ENCODE results near the gene SPTBN1. TPM values are rescaled to one million over a fixed set of nuclear protein-coding genes. Genes with fewer than 3 reads are reported as not detected.
"Not testable (repeated sequence)": the region's sequence is repeated elsewhere in the genome, so short reads cannot be mapped to it uniquely, and the experiment has no call there.

SPTBN1 gene
- total RNA-seq, 2 donors from 2014 or later: 117 to 135 TPM

DNA sequence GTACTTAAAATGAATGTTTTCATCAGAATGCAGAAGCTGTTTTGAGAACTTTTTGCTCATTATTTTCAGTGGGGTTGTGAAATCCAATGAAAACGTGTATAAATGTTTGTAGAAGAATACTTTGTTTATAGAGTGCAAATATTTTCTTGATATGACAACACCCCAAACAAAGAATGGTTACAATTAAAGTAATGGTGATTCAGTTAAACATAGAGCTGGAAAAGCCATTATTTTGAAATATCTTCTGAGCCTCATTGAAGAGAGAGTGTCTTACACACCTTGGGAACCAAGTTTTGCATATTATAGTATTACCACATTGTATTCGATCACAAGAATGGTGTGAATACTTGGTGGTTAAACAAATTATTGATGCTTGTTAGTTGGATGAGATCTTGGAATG is 48.7 kb downstream of the SPTBN1 start:
- no peak for DNase-seq (ENCODE audit: low spot score in 2 of 2)
- Mint-ChIP-seq H3K9me3 (no peaks in the 10 kb centered on the region), H3K36me3 (no peaks in the 10 kb centered on the region), H3K27ac (no peak overlapping the region)
- ATAC-seq: no peak

DNA sequence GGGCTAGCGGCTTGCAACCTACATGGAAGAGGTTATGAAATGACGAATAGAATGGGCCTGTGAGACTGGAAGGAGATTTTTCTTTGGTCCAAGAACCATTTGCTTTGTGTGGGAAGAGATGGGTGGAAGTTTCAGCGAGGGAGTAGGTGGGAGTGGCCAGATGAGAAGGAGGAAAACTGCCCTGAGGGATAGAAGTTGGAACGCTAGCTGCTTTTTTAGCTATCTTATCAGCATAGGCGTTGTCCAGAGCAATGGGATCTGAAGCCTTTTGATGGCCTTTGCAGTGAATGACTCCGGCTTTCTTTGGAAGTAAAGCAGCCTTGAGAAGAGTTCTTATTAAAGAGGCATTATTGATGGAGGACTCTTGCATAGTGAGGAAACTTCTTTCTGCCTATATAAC is 52.4 kb downstream of the SPTBN1 start:
- DNase-seq (ENCODE audit: low spot score in 2 of 2) (no peak), ATAC-seq (no peak)
- Mint-ChIP-seq H3K9me3 (no peaks in the 10 kb centered on the region), H3K27ac (no peak overlapping the region), H3K36me3 (no peaks in the 10 kb centered on the region)

DNA sequence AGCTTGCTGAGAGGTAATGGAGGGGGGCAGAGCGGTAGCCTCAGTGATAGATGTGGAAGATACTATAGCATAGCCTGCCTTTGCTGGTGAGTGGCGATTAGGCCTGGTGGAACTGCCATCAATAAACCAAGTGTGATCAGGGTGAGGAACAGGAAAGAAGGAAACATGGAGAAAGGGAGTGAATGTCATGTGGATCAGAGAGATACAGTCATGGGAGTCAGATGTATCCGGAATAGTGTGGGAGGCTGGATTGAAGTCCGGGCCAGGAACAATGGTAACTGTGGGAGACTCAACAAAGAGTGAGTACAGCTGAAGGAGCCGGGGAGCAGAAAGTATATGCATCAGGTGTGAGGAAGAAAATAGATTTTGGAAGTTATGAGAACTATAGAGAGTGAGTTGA is 52.9 kb downstream of the SPTBN1 start:
- H3K9me3 Mint-ChIP-seq; ATAC-seq; H3K27ac Mint-ChIP-seq; H3K36me3 Mint-ChIP-seq; DNase-seq (ENCODE audit: low spot score in 2 of 2): not testable (repeated sequence)

DNA sequence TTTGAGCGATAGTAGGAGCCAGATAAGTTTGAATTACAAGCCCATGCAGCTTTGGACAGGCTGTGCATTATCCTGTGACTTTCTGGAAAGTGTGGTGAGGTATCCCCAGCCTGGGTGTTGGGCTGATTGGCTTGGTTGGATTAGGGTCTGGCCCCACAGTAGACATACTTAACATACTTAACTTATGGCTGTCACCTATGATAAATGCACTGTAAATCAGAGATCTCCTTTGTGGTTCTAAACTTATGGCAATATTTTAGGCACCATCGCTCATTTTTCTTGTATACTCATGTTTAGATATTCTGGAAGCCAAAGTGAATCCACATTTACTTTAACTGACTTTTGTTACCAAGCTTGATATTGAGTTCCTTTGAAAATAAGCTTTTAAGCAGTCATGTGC is 54.8 kb downstream of the SPTBN1 start:
- Mint-ChIP-seq H3K27ac (no peak overlapping the region), H3K9me3 (no peaks in the 10 kb centered on the region), H3K36me3 (no peaks in the 10 kb centered on the region)
- DNase-seq (ENCODE audit: low spot score in 2 of 2) (no peak), ATAC-seq (no peak)

DNA sequence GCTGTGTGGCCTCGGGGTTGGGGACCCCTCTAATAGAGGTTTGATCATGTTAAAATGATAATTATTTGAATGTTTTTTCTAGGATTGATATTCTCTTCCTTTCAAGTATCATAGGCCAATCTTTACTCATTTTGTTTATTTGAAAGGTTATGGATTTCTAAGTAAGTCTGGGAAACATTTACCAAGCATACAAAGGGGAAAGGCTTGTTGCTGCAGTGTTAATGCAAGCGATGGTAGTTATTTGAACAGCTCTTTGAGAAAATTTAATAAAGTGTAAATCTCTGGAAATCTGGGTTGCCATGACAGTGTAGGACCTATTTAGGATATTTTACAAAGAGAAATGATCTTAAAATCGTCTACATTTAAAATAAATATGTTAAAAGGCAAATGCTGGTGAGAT is 56.1 kb downstream of the SPTBN1 start:
- Mint-ChIP-seq H3K9me3 (no peaks in the 10 kb centered on the region), H3K36me3 (no peaks in the 10 kb centered on the region), H3K27ac (no peak overlapping the region)
- no peak for DNase-seq (ENCODE audit: low spot score in 2 of 2)
- ATAC-seq: no peak

DNA sequence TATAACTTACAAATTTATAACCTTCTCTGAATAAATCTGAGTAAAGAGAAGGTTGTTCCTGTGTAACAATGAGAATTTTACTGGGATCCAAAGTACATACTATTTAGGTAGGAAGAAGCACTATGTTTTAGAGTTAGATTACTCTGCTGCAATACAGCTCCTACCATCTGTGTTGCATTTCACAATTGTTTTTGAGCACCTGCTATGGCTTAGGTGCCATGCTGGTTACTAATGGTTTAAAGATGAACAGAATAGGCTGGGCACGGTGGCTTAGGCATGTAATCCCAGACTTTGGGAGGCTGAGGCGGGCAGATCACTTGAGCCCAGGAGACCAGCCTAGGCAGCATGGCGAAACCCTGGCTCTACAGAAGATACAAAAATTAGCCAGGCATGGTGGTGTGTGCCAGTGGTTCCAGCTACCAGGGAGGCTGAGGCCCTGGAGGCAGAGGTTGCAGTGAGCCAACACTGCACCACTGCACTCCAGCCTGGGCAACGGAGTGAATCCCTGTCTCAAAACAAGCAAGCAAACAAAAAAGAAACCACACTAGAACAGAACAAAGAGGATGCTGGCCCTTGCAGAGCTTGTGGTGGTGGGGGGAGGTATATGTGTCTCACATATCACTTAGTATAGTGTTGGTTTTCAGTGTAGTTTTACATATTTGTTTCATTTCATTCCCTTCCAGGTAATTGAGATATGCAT is 56.7 kb downstream of the SPTBN1 start:
- DNase-seq (ENCODE audit: low spot score in 2 of 2) (no peak), ATAC-seq (no peak)
- Mint-ChIP-seq H3K9me3 (no peaks in the 10 kb centered on the region), H3K36me3 (no peaks in the 10 kb centered on the region), H3K27ac (no peak overlapping the region)

DNA sequence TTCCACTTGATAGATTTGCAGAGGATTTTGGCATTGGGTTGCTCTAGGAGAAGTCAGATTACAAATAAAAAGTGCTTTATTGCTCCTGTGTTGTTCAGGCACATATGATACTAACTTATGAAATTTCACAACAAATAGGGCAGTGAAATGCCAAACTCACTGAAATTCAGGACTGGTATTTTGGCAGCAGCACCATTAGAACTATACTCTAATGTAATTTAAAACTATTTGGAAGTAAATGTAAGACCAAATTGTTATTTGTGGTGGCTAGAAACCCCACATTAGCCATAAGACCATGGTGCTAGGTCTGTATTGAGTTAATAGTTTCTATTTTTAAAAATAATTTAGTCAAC is 57.2 kb downstream of the SPTBN1 start:
- ATAC-seq (no peak), DNase-seq (ENCODE audit: low spot score in 2 of 2) (no peak)
- H3K9me3 Mint-ChIP-seq: no peaks in the 10 kb centered on the region
- no peak overlapping the region for H3K27ac Mint-ChIP-seq
- no peaks in the 10 kb centered on the region for H3K36me3 Mint-ChIP-seq

DNA sequence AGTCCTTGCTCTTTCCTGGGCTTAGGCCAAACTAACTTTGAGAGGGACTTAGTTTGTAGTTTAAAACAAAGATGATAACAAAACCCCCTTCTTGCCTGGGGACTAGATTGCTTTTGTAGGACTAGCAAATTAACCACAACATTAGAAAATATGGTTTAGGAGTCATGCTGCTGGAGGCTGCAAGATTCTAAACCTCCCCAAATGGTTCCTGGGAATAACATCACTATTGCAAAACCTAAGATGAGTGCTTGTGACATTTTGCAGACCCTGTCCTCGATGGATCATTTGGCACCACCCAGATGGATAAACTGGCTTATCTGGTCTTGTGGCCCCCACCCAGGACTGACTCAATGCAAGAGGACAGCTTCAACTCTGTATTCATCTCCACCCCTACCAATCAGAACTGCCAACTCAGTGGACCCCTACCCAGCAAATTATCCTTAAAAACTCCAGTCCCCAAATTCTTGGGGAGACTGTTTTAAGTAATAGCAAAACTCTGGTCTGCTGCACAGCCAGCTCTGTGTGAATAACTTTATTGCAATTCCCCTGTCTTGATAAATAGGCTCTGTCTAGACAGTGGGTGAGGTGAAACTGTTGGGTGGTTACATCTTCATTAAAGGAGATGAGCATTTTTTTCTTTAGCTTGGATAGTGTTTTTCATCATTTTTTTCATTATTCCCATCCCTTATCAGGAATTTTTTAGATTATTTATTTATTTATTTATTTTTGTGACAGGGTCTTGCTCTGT is 58.9 kb downstream of the SPTBN1 start:
- no peaks in the 10 kb centered on the region for H3K9me3 Mint-ChIP-seq
- ATAC-seq (no peak), DNase-seq (ENCODE audit: low spot score in 2 of 2) (no peak)
- no peak overlapping the region for H3K27ac Mint-ChIP-seq
- H3K36me3 Mint-ChIP-seq: no peaks in the 10 kb centered on the region

DNA sequence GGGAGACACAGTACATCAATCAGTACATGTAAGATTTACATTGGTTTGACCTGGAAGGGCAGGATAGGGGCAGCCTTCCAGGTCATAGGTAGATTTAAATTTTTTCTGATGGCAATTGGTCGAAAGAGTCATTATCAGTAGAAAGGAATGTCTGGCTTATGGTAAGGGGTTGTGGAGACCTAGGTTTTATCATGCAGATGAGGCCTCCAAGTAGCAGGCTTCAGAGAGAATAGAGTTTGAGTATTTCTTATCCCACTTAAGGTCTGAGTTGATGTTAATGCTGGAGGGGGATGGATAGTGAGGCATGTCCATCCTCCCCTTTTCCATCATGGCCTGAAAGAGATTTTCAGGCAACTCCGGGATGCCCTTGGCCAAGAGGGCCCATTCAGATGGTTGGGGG is 60.7 kb downstream of the SPTBN1 start:
- ATAC-seq: no peak
- Mint-ChIP-seq H3K36me3 (no peaks in the 10 kb centered on the region), H3K9me3 (no peaks in the 10 kb centered on the region)

DNA sequence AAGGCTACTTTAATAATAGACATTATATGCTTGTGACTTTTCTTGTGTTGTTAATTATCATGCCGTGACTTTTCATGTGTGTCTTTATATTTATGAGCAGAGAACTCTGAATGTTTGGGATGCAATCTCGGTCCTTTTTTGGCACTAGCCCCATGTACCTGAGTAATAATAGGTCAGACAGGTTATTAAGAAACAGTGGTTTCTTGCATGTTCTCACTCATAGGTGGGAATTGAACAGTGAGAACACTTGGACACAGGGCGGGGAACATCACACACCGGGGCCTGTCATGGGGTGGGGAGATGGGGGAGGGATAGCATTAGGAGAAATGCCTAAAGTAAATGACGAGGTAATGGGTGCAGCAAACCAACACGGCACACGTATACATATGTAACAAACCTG is 61.9 kb downstream of the SPTBN1 start:
- ATAC-seq; H3K36me3 Mint-ChIP-seq; H3K9me3 Mint-ChIP-seq; DNase-seq (ENCODE audit: low spot score in 2 of 2); H3K27ac Mint-ChIP-seq: not testable (repeated sequence)

More for the DNA sequence above, 60.7 kb downstream of the SPTBN1 start:
- no peak overlapping the region for H3K27ac Mint-ChIP-seq
- no peak for DNase-seq (ENCODE audit: low spot score in 2 of 2)

DNA sequence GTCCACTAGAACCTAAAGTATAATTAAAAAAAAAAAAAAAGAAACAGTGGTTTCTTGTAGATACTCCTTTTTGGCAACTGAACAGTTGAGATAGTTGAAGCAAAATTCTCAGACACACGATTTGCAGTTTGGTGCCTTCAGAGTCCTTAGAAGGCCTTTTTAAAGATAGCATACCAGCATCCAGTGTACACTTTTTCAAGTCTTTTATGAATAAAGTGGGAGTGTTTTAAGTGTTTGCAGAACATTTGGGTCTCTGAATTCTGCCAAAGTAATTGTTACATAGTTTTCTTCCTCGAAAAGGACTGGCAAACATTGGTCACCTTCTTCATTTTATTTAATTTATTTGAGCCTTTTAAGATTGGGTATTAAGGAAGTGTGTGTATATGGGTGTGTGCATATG is 62.3 kb downstream of the SPTBN1 start:
- no peak for ATAC-seq

DNA sequence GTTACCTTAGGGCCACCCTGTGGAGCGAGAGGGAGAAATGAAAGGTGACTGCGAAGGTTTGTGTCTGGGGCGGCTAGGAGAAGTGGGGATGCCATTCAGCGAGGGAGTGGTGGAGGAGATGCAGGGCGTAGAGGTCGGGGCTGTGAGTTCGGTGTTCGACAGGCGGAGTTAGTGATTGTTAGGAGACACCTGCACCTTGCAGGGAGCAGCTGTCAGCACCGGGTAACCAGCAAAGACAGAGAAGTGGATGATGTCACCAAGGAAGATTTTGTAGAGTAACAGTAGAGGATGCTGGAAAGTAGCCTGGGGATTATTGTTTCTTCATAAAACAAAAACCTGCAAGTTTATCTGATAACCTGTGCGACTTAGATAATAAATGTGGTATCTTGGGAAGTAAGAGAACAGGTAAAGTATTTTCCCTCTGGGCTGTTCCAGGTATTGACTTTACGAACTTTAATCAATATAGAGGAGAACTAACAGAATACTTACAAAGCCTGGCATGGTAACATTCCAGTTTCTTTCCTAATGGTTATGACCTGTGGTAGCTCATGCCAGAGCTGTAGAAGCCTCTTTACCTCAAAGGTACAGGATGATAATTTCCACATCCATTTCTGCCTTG is 63.8 kb downstream of the SPTBN1 start:
- DNase-seq (ENCODE audit: low spot score in 2 of 2) (no peak), ATAC-seq (no peak)
- Mint-ChIP-seq H3K36me3 (no peaks in the 10 kb centered on the region), H3K27ac (no peak overlapping the region), H3K9me3 (no peaks in the 10 kb centered on the region)

More for the DNA sequence above, 62.3 kb downstream of the SPTBN1 start:
- no peak overlapping the region for H3K27ac Mint-ChIP-seq
- no peak for DNase-seq (ENCODE audit: low spot score in 2 of 2)
- H3K9me3 Mint-ChIP-seq: no peaks in the 10 kb centered on the region
- H3K36me3 Mint-ChIP-seq: no peaks in the 10 kb centered on the region

DNA sequence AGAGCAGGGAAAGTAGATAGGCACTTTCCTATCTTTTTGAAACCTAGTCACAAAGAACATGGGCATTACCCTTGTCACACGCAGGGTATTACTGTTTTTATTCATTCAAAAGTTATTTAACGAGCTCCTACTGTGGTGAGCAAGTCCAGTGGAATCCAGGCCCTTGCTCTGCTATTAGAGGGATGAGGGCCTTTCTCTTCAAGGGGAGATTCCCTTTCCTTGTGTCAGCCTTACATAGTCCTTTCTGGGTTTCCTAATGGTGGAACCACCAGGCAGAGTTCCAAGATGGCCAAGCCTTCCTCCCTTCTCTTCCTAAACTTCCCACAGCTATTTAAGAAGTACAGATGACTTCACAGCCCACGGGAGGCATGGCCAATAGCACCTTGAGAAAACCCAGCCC is 64.6 kb downstream of the SPTBN1 start:
- Mint-ChIP-seq H3K36me3 (no peaks in the 10 kb centered on the region), H3K9me3 (no peaks in the 10 kb centered on the region), H3K27ac (no peak overlapping the region)
- ATAC-seq (no peak), DNase-seq (ENCODE audit: low spot score in 2 of 2) (no peak)

DNA sequence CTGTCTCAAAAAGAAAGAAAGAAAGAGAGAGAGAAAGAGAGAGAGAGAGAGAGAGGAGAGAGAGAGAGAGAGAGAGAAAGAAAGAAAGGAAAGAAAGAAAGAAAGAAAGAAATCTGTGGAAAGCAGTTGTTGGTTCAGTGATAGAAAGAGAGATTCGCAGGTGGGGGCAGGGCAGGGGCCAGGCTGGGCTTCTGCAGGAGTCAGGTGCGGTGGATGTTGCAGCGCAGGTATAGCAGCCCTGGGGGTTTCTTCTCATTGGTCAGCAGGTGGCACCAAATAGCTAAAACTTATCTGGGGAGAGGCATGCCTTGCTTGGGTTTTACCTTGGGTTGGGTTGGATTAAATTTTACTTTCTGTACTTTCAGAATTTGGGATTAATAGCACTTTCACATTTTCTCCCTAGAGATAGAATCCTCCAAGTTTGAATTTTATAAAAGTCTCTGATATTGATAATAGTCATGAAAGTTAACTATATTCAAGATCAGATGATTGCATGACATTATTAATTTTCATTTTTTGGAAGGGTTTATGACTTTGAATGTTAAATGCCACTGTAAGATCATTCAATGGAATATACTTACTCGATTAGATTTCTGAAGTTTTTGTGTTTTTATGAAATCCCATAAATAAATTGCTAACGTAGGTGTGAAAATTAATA is 66.6 kb downstream of the SPTBN1 start:
- H3K9me3 Mint-ChIP-seq: no peaks in the 10 kb centered on the region
- H3K36me3 Mint-ChIP-seq: no peaks in the 10 kb centered on the region
- ATAC-seq (peak; percentile 82 to 83), DNase-seq (ENCODE audit: low spot score in 2 of 2) (peak in 1 of 2 donors; percentile 68)
- H3K27ac Mint-ChIP-seq: peak overlapping the region in 1 of 2 donors; percentile 33

DNA sequence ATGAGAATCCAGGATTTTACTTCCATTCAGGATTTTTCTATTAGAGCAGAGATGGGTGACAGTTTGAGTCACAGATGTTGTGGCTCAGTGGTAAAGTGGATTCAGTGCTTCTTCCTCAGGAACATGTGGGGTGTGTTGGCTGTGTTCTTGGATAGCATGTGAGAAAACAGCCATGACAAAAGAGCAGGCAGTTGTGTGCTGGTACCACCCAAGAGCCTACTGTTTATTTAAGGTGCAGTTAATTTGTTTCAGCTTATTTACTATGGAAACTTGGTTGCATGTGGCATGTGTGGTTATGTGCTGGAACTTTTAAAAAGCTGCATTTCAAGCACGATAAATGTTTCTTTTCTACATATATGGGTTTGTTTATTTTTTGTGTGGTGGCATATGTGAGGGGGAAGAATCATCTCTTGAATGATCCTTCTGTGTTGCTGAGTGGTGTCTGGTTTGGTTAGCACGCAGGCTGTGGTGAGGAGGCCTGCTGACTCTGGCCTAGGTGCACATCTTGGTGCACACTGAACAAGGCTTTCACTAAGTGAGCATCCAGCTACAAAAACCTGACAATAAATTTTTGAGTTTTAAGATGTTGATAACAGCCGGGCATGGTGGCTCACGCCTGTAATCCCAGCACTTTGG is 67.3 kb downstream of the SPTBN1 start:
- no peak for DNase-seq (ENCODE audit: low spot score in 2 of 2)
- no peak for ATAC-seq
- Mint-ChIP-seq H3K27ac (no peak overlapping the region), H3K9me3 (no peaks in the 10 kb centered on the region), H3K36me3 (no peaks in the 10 kb centered on the region)

DNA sequence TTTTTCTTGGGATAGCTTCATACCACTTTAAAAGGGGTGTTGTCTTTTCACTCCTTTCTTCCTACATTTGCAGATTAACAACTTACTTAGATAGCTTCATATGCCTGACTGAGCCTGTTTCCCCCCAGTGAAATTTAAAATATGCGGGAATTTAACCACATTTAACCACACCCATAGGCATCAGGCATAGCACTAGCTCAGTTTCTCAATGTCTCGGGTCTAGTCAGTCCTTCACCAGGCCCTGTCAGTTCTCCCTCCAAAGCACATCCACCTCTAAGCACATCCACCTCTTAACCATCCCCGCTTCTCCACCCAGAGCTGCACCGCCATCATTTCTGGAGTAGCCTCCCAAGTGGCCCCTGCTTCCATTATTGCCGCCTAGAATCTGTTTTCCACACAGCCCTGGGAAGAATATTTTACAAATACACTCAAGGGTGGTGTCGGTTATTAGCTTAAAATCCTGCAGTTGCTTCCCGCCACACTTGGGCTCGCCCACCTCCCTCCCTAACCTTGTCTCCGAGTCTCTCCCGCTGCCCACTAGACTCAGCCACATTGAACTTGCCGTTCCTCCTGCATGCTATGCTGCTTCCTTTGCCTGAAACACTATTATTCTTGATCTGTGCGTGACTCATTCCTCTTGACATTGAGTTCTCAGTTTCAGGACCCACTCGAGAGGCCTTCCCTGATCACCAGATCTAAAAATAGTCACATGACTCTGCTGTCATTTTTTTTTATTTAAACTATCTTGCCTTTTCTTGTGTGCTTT is 68.3 kb downstream of the SPTBN1 start:
- DNase-seq (ENCODE audit: low spot score in 2 of 2) (peak in 1 of 2 donors; percentile 24), ATAC-seq (peak; percentile 91 to 95)
- Mint-ChIP-seq H3K9me3 (no peaks in the 10 kb centered on the region), H3K27ac (peak overlapping the region; percentile 22 to 56), H3K36me3 (no peaks in the 10 kb centered on the region)
